ENCODE measurements around the gene MYO1F.

MYO1F gene

GRCh38 chr19:8544168-8544567 lies 33.1 kb downstream of the MYO1F start:
- DNase-seq (ENCODE audit: low read depth): no peak
- no peak for TF ChIP-seq CTCF (conservative IDR thresholded peaks at IDR 0.05; ENCODE audit: low read depth, low read length)
- no peak overlapping the region for H3K4me3 ChIP-seq (ENCODE audit: low read length)

- no peak overlapping the region for H3K4me3 ChIP-seq (ENCODE audit: low read length)
- TF ChIP-seq CTCF (conservative IDR thresholded peaks at IDR 0.05; ENCODE audit: low read depth, low read length): no peak
- DNase-seq (ENCODE audit: low read depth): no peak
These were observed 37.6 kb downstream of the MYO1F start for GRCh38 chr19:8539621-8540149.

GRCh38 chr19:8537099-8537498 lies 40.1 kb downstream of the MYO1F start:
- no peak overlapping the region for H3K4me3 ChIP-seq (ENCODE audit: low read length)
- no peak for TF ChIP-seq CTCF (conservative IDR thresholded peaks at IDR 0.05; ENCODE audit: low read depth, low read length)
- DNase-seq (ENCODE audit: low read depth): no peak

- no peak for DNase-seq (ENCODE audit: low read depth)
- TF ChIP-seq CTCF (conservative IDR thresholded peaks at IDR 0.05; ENCODE audit: low read depth, low read length): no peak
These were observed 41.0 kb downstream of the MYO1F start for GRCh38 chr19:8536282-8536681.

GRCh38 chr19:8532225-8532624 lies 45.0 kb downstream of the MYO1F start:
- DNase-seq (ENCODE audit: low read depth): no peak
- H3K4me3 ChIP-seq (ENCODE audit: low read length): no peak overlapping the region
- TF ChIP-seq CTCF (conservative IDR thresholded peaks at IDR 0.05; ENCODE audit: low read depth, low read length): no peak

More at GRCh38 chr19:8536282-8536681, 41.0 kb downstream of the MYO1F start:
- no peak overlapping the region for H3K4me3 ChIP-seq (ENCODE audit: low read length)

GRCh38 chr19:8531470-8531869 lies 45.8 kb downstream of the MYO1F start:
- TF ChIP-seq CTCF (conservative IDR thresholded peaks at IDR 0.05; ENCODE audit: low read depth, low read length): no peak
- H3K4me3 ChIP-seq (ENCODE audit: low read length): no peak overlapping the region
- no peak for DNase-seq (ENCODE audit: low read depth)

- DNase-seq (ENCODE audit: low read depth): no peak
- H3K4me3 ChIP-seq (ENCODE audit: low read length): no peak overlapping the region
- no peak for TF ChIP-seq CTCF (conservative IDR thresholded peaks at IDR 0.05; ENCODE audit: low read depth, low read length)
These were observed 47.1 kb downstream of the MYO1F start for GRCh38 chr19:8530061-8530679.

Measured in retinal pigment epithelial cell (primary cell).